GM19438 (cell line): Measurements from ENCODE around the gene DLGAP1.
"Not testable (repeated sequence)": the region's sequence is repeated elsewhere in the genome, so short reads cannot be mapped to it uniquely, and the experiment has no call there.

Experiments
- ATAC-seq: cut with Tn5 transposase; IDR thresholded peaks from one replicate; pipeline ENCODE4 v1.9.1; 2021; ENCODE audit warnings: low read depth; ENCODE audit not compliant: unreplicated experiment

Gene DLGAP1

GRCh38 chr18:3653851-3654441 is 801.2 kb downstream of the DLGAP1 start:
- ATAC-seq = no peak

DNA sequence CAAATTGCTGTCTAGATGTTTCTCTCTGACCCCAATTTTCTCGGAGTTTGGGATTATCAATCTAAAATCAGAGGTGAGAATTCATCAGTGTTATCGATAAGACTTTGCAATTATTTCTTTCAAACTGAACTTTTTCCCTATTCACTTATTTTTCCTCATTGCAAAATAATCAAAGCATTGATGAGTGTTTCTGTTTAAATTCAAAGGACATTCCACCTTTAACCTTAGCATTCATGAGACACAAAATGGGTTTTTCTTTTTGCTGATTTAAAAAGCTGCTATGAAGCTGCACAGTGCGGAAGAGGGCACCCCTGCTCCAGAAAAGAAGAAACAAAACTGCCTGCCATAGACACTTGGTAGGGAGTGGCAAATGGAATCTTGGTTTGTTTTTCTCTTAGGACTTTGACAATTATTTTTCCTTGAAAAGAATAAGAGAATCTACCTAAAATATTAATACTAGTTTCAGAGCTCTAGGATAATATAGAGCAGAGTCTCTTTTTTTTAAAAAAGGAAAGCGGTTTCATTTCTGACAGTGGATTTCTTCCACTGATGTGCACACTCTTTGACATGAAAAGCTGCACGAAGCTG is 801.8 kb downstream of the DLGAP1 start:
- no peak for ATAC-seq

GRCh38 chr18:3652380-3653262 is 802.5 kb downstream of the DLGAP1 start:
- ATAC-seq = no peak

DNA sequence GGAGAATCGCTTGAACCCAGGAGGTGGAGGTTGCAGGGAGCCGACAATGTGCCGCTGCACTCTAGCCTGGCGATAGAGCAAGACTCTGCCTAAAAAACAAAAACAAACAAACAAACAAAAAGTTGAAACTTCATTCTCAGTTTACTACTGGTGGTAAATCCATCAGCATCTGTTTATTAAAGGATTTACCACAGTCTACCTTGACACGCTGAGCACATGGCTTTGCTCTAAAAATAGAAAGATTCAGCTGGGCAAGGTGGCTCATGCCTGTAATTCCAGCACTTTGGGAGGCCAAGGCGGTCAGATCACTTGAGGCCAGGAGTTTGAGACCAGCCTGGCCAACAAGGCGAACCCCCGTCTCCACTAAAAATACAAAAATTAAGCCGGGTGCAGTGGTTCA is 803.8 kb downstream of the DLGAP1 start:
- no peak for ATAC-seq

GRCh38 chr18:3650521-3651042 is 804.5 kb downstream of the DLGAP1 start:
- not testable (repeated sequence) for ATAC-seq

DNA sequence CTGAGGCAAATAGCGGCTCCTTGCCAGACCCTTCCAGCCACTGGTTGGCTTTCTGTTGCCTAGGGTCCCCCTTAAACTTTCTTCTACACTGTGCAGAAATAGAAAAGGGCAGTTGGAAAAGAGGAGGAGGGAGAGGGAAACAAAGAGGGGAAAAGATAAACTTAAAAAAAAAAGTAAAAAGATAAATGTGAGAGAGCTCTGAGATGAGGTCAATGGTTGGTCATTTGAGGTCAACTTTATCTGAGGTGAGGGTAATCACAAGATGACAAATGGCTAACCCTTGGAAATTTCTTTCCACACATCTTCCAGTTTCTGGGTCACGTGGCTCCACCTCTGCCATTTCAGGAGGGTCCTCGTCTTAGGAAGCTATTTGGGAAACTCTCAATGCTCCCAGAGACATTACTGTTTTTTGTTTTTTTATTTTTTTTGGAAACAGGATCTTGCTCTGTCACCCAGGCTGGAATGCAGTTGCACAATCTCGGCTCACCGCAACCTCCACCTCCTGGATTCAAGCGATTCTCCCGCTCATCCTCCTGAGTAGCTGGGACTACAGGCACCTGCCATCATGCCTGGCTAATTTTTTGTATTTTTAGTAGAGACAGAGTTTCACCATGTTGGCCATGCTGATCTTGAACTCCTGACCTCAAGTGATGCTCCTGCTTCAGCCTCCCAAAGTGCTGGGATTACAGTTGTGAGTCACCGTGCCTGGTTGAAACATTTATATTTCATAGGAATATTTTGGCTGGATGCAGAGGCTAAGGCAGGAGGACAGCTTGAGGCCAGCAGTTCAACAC is 805.3 kb downstream of the DLGAP1 start:
- no peak for ATAC-seq

DNA sequence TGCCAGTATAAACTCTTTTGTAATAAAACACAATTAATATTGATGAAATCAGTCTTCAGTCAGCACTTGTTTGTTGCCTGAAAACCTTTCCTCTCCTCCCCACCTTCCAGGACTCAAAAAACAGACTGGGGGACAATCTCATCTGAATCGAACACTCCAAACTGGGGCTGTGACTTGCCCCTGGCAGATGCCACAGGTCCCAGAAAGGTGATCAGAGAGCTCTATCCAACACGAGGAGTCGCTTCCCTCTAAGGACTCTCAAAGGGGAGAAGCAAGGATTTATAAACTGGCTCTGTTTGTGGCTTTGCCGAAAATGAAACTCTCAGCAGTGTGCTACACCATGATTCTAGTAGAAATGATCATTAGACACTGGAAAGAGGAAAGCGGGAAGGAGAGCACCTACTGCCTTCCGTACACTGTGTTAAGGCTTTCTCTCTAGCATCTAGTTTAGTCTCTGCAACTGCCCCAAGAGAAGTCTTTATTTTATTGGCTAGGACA is 805.9 kb downstream of the DLGAP1 start:
- no peak for ATAC-seq

GRCh38 chr18:3648641-3649040 is 806.5 kb downstream of the DLGAP1 start:
- no peak for ATAC-seq

- ATAC-seq = no peak
Observed at GRCh38 chr18:3648200-3648599, 806.9 kb downstream of the DLGAP1 start.

GRCh38 chr18:3647636-3648035 is 807.5 kb downstream of the DLGAP1 start:
- ATAC-seq = no peak

DNA sequence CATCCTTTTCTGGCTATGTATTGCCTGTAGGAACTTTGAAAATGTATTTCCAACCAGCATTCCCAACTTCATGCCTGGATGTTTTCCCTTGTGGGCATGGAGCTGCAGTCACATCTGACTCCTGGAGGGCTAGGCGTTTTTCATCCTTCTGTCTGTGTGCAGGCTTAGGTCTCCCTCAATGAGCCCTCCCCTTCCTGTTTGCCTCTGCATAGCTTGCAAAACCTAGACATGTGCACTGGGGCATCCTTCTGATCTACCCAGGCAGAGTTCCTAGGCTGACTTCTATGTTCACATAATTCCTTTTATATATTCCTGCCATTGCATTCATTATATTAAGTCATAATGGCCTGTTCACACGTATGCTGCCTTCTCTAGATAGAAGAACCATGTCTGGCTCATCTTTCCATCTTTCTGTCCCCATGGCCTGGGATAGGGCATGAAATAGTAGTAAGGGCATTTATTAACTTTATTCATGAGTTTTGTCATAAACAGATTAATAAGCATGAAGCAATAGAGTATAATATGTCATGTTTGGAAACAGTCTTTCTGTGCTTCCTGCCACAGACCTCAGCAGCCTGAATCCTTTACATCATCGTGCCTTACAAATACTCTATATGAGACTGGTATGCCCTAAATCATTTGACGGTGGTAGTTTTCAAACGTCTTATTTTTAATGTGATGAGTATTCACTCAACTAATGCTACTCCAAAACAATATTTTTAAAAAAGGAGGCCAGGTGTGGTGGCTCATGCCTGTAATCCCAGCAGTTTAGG is 809.5 kb downstream of the DLGAP1 start:
- ATAC-seq = no peak

DNA sequence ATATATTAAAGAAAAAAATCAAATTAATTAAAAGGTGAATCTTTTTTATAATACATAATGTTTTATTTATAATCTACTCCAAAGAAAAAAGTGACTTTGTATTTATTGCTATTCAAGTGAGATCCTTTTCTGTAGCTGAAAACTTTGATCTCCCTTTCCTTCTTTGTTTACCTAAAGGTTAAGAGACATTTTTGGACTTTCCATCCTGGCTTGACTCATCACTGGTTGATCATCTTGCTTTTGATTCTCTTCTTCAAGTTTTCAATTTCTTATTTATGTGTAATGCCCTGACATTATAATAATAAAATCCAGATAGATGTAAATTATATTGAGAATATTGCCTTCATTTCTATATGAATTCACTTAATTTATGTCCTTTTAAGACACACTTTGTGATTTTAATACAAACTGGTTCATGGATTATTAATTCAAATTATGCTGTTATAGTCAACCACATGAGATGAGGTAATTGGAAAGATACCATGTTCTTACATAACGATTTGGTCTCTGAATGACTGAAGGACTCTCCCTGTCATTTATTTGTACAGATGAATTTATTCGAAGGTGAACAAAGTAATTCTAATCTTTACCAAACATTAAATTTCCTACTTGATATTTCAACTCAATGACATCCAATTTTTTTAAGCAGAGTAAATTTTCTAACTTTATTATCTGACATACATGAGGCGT is 820.7 kb downstream of the DLGAP1 start:
- ATAC-seq = no peak

GRCh38 chr18:3631887-3632286 is 823.2 kb downstream of the DLGAP1 start:
- ATAC-seq = no peak

GRCh38 chr18:3626929-3627458 is 828.1 kb downstream of the DLGAP1 start:
- ATAC-seq = no peak

- no peak for ATAC-seq
Observed at GRCh38 chr18:3625742-3626091, 829.4 kb downstream of the DLGAP1 start.

GRCh38 chr18:3624935-3625741 is 830.0 kb downstream of the DLGAP1 start:
- no peak for ATAC-seq

- no peak for ATAC-seq
Observed at GRCh38 chr18:3624546-3624934, 830.6 kb downstream of the DLGAP1 start.
